Measurements from ENCODE around the gene KCTD7.
"Not testable (repeated sequence)": the region's sequence is repeated elsewhere in the genome, so short reads cannot be mapped to it uniquely, and the experiment has no call there.

The KCTD7 gene

DNA sequence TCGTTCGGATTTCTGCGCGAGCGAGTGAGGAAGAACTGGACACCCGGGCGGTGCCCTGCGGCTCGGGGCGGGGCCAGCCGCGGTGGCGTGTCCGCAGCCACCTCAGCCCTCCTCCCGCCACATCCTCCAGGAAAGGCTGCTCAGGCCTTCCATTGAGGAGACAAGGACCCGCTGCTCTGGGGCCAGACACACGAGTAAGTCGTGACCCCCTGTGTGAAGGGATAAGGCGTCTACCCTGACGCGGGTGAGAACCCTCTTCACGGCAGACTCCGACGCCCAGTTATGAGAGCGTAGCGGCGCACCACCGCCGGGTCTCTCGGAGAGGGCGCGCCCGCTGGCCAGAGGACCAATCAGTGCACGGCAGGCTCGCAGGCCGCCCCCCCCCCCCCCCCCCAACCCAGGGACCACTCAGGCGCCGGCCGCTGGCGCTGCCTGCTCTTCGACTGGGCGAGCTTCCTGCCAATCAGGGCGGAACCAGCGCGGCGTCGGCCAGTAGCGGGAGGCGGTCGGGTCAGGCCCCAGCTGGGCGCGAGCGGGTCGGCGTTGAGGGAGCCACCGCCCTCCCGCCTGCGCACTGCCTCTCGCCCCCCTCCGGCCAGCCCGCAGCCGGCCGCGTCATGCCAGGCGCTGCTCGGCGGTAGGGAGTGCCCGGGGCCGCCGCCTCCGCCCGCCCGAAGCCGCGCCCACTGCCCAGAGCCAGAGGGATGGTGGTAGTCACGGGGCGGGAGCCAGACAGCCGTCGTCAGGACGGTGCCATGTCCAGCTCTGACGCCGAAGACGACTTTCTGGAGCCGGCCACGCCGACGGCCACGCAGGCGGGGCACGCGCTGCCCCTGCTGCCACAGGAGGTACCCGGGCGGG, at the start of gene KCTD7:
KCTD7 (plus strand) TSS at position 521 of the 861 bp plus-strand sequence; CDS start at position 705, 184 bp downstream.
- DNase-seq (ENCODE audit: low read depth), result peak; percentile 79

- not testable (repeated sequence) for DNase-seq (ENCODE audit: low read depth)
These were observed 48.3 kb upstream of the KCTD7 start for GRCh38 chr7:66580380-66580779.

DNA sequence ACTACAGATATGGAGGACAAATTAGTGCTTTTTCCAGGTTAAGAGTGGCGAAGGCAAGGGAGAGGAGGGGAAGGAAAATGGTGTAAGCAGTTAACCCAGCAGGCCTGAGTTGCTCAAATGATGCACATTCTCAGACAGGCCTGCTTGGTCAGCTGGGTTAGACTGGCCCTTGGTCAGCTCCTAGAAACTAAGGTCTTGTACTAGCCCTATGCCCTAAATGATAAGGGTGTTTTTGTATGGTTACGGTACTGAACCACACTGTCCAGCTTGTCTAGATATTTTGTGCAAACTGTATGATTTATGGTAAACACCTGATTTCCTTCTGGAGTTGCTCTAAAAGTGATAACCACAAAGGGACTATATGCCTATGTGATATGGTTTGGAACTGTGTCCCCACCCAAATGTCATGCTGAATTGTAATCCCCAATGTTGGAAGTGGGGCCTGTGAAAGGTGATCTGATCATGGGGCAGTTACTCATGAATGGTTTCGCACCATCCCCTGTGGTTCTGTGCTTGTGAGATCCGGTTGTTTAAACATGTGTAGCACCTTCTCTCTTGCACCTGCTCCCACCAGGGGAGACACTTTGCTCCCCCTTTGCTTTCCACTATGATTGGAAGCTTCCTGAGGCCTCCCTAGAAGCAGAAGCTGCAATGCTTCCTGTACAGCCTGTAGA, 45.7 kb upstream of the KCTD7 start:
- not testable (repeated sequence) for DNase-seq (ENCODE audit: low read depth)

DNA sequence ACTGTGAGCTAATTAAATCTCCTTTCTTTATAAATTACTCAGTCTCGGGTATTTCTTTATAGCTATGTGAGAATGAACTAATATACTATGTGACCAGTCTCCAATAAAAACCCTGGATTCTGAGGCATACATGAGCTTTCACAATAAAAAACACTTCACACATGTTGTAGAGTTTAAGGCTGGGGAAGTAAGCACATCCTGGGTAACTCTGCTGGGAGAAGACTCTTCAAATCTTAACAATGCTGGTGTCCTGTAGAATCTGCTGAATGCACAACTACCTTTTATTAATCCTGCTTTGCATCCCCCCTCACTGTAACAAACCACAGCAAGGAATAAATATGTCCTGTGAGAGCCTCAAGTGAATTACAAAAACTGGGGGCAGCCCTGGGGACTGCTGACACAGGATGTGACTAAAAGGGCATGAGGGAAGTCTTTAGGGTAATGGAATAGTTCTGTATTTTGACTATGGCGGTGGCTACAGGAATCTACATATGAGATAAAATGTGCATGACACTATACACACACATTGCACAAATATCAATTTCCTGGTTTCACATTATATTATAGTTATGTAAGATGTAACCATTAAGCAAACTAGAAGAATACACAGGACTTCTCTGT, 45.1 kb upstream of the KCTD7 start:
- DNase-seq (ENCODE audit: low read depth), result no peak

DNA sequence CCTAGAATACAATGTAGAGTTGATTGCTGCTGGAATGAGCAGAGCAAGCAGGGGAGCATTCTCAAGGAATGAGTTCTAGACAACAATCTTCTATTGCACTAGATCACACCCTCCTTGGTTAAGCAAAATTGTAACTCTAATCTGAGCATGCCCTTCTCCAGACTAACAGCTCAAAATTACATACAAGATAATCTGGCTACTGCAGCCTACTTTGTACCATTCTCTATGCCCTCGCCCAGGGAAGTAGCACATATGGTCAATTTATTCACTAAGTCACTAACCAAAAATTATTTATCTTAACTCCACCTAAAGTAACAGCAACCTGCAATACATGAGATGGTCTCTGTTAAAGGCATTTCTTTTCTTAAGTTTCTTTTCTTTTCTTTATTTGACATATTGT, 42.5 kb upstream of the KCTD7 start:
- no peak for DNase-seq (ENCODE audit: low read depth)

DNA sequence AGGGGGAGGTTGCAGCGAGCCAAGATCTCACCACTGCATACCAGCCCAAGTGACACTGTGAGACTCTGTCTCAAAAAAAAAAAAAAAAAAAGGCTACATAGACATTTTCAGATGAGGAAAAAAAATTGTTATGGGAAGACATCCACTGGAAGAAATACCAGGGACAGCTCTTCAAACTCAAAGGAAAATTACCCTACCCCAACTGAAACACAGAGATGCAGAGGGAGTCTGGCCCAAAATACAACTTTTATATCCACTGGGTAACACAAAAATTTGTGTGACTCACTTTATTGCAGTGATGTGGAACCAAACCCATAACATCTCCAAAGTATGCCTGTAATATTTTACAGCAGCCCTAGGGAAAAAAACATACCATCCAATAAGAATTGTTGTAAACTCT, 40.5 kb upstream of the KCTD7 start:
- DNase-seq (ENCODE audit: low read depth), result not testable (repeated sequence)

- not testable (repeated sequence) for DNase-seq (ENCODE audit: low read depth)
These were observed 39.7 kb upstream of the KCTD7 start for GRCh38 chr7:66588856-66589570.

- not testable (repeated sequence) for DNase-seq (ENCODE audit: low read depth)
These were observed 38.2 kb upstream of the KCTD7 start for GRCh38 chr7:66590302-66591057.

- not testable (repeated sequence) for DNase-seq (ENCODE audit: low read depth)
These were observed 37.5 kb upstream of the KCTD7 start for GRCh38 chr7:66591058-66591798.

- peak; percentile 74 for DNase-seq (ENCODE audit: low read depth)
These were observed 36.7 kb upstream of the KCTD7 start for GRCh38 chr7:66591799-66592596.

DNA sequence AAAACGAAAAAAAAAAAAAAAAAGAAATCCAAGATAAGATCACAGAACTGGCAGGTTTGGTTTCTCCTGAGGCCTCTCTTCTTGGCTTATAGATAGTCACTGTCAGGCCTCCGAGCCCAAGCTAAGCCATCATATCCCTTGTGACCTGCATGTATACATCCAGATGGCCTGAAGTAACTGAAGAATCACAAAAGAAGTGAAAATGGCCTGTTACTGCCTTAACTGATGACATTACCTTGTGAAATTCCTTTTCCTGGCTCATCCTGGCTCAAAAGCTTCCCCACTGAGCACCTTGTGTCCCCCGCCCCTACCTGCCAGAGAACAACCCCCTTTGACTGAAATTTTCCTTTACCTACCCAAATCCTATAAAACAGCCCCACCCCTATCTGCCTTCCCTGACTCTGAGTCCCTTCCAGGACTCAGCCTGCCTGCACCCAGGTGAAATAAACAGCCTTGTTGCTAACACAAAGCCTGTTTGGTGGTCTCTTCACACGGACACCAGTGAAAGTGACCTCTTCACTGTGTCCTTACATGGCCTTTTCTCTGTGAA, 36.0 kb upstream of the KCTD7 start:
- not testable (repeated sequence) for DNase-seq (ENCODE audit: low read depth)

- not testable (repeated sequence) for DNase-seq (ENCODE audit: low read depth)
These were observed 34.6 kb upstream of the KCTD7 start for GRCh38 chr7:66594082-66594481.

- DNase-seq (ENCODE audit: low read depth), result no peak
These were observed 31.2 kb upstream of the KCTD7 start for GRCh38 chr7:66597461-66597860.

DNA sequence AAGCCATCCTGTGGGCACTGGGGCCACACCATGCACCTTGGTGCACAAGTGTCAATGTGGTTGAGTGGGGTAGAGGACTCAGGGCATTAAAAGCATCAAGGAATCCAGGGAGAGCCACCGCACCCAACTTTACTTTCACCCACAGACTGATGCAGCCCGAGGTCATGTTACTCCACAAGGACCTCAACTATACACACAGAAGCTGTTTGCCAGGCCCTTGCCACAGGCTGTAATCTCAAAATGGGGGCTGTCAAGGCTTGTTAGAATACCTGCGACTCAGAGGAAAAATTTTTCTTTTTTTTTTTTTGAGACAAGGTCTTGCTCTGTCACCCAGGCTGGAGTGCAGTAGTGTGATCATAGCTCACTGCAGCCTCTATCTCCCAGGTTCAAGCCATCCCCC, 26.5 kb upstream of the KCTD7 start:
- DNase-seq (ENCODE audit: low read depth), result no peak

DNA sequence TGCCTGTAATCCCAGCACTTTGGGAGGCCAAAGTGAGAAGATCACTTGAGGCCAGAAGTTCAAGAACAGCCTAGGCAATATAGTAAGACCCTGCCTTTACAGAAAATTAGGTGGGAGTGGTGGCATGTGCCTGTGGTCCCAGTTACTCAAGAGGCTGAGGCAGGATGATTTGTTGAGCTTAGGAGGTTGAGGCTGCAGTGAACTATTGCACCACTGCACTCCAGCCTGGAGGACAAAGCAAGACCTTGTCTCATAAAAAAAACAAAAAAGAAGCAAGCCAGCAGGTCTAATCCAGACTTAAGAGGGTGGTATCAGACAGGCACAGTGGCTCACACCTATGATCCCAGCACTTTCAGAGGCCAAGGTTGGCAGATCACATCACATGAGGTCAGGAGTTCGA, 24.5 kb upstream of the KCTD7 start:
- no peak for DNase-seq (ENCODE audit: low read depth)

GRCh38 chr7:66606540-66607291, 22.0 kb upstream of the KCTD7 start:
- DNase-seq (ENCODE audit: low read depth), result not testable (repeated sequence)

DNA sequence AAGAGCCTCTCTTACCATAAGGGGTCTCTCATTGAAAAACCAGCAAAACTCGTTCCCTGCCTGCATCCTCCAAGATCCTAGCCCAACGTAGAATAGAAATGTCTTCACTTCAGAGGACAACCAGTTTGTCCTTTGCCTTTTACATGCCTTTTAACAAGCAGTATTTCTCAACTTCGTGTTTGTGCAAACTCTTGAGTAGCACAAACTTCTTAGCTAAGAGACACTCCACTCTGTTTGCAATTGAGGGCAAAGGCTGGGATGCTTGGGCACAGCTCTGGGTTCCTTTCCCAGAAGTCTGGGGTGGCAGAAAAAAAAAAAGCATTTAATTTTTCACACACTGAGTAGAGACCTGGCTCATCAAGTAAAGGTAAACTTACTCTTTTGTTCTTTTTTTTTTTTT, 19.5 kb upstream of the KCTD7 start:
- DNase-seq (ENCODE audit: low read depth), result no peak

DNA sequence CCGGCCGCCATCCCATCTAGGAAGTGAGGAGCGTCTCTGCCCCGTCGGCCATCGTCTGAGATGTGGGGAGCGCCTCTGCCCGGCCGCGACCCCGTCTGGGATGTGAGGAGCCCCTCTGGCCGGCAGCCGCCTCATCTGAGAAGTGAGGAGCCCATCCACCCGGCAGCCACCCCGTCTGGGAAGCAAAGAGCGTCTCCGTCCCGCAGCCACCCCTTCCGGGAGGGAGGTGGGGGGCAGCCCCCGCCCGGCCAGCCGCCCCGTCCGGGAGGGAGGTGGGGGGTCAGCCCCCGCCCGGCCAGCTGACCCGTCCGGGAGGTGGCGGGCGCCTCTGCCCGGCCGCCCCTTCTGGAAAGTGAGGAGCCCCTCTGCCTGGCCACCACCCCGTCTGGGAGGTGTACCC, 14.1 kb upstream of the KCTD7 start:
- not testable (repeated sequence) for DNase-seq (ENCODE audit: low read depth)

DNA sequence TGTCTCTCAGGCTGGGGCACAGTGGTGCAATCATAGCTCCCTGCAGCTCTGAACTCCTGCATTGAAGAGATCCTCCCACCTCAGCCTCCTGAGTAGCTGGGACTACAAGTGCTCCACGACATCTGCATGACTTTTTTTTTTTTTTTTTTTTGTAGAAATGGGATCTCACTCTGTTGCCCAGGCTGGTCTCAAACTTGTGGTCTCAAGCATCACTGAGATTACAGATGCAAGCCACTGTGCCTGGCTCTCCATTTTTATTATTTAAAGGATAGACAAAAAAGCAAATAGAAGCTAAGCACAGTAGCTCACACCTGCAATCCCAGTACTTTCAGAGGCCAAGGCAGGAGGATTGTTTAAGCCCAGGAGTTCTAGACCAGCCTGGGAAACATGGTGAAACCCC, 13.0 kb upstream of the KCTD7 start:
- DNase-seq (ENCODE audit: low read depth), result no peak
